MM.1S (cell line): ENCODE results near the gene NPIPA1.
"Not testable (repeated sequence)": the region's sequence is repeated elsewhere in the genome, so short reads cannot be mapped to it uniquely, and the experiment has no call there.

Experiments used
- CTCF ChIP-seq: fragments of 300-600 bp; sonication (generic); IDR thresholded peaks from 2 replicates; pipeline ENCODE4 v1.5.1; 2016; ENCODE audit warnings: antibody characterized with exemption, low read length, mixed read lengths
- EZH2 ChIP-seq: fragments of 300-600 bp; sonication (generic); optimal IDR thresholded peaks from 2 replicates; pipeline ENCODE3; 2017; ENCODE audit warnings: low read depth, mild to moderate bottlenecking, antibody characterized with exemption, low read length, mixed read lengths

GRCh38 chr16:14922285-14922684 is 15.0 kb upstream of the NPIPA1 start:
- TF ChIP-seq CTCF, EZH2: not testable (repeated sequence)
